ENCODE data around the gene DOCK8.
"Not testable (repeated sequence)": the region's sequence is repeated elsewhere in the genome, so short reads cannot be mapped to it uniquely, and the experiment has no call there.

The DOCK8 gene

DNA sequence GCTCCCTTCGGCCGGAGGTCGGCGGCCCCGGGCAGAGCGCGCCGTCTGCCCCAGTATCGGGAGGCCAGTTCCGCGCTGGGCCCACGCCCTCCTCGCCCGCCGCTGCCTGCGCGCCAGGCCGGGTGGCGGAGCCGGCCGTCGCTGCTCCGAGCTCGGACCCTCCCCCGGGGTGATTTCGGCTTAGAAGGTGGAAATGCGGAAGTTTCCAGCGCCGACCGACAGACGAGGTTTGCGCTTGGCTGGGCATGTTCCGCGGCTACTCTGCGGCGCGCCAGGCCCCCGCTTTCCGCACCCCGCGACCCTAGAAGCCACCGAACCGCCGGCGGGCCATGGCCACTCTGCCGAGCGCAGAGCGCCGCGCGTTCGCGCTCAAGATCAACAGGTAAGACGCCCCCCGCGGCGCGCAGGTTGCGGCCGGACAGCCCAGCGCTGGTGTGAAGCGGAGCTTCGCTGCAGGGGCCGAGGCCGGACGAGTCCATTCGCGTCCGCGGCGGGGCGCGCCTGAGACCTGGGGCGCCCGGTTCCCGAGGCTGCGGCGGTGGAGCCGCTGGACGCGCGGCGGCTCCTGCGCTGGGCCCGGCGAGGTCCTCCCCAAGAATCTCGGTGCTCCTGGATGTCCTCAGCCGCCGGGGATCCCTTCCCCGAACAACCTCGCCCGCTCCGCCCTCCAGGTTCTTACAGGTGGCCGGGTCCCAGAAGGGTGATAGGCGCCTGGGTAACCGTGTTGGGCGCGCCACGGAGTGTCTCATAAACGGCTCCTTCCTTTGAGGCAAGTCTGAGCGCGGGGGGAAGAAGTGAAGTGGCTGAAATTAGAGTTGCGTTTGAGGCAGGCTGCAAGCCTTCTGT lies at the start of gene DOCK8:
Gene DOCK8, plus strand, starts transcription at position 218 of the 846 bp plus-strand sequence. Its CDS starts 112 bp downstream, at position 330.
- DNase-seq = peak; percentile 75

DNA sequence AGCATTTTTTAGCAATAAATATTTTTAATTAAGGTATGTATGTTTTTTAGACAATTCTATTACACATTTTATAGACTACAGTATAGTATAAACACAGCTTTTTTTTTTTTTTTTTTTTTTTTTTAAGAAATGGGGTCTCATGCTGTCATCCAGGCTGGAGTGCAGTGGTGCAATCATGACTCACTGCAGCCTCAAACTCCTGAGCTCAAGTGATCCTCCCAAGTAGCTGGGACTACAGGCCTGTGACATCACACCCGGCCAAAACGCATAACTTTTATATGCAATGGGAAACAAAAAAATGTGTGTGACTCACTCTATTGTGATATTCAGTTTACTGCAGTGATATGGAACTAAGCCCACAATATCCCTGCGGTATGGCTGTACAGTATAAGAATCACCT lies 44.9 kb upstream of the DOCK8 start:
- not testable (repeated sequence) for DNase-seq

DNA sequence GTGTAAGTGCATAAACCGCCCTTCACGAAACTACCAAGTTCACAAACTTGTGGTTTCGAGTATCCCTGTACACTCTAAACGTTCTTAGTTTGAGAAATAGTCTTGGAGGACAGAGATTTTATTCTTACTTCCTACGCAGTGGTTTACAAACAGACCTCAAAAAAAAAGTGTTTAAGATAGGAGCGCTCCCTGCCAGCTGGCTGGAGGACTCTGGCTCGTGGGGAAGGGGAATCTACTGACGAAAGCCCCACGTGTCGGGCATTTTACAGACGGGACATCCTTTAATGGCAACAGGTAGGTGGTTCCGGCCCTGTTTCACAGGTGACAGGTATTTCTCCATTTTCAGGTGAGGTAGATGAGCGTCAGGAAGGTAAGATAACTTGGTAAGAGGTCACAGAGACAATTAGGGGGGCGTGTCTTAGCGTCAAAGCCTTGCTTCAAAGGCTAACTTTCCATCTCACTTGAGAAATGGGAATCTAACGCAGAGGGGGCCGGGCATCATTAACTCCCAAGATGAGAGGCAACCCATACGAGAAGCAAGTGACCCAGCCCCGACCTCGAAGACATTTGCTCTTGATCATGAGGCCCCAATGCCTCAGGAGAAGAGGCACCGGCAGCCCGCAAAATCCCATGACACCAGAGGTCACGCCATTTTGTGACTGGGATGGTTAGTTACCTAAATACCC lies 36.4 kb upstream of the DOCK8 start:
- DNase-seq = not testable (repeated sequence)

DNA sequence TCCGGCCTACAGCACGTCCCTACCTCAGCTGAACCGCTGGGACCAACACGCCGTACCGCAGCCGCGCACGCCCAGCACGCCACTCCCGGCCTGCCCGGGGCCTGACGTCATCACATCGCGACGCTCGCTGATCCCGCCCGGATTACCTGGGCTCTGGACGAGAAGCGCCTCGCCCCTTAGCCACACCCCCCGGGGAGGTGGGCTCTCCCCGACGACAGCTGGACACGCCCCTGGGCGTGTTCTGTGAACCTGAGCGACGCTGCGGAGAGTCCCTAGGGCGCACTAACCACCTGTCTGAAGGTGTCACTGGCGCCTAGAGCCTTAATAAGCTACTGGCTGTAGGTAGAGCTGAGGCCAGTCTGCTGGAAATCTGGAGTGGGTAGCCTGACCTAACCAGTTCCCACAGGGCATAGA lies 35.7 kb upstream of the DOCK8 start, which contains the start of gene ZNG1A:
Gene ZNG1A, minus strand, starts transcription at position 87 of the 414 bp plus-strand sequence. CDS start 87 bp downstream, outside the sequence.
- DNase-seq = peak; percentile 71

DNA sequence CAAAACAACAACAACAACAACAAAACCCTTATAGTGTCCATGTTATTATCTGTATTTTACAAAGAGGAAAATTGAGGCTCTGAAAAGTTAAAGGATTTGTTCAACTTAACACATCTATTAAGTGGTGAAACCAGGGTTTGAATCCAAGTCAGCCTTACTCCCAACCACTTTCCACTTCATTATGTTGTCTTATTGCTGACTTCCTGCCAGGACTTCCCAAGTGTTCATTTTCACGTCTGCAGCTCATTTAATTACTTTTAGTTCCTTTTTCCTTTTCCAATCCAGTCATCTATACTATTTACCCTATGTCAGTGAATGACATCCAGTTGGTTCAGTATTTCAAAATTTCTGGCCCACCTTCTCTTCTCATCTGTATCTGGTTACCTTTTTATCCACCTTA lies 15.1 kb upstream of the DOCK8 start:
- not testable (repeated sequence) for DNase-seq

DNA sequence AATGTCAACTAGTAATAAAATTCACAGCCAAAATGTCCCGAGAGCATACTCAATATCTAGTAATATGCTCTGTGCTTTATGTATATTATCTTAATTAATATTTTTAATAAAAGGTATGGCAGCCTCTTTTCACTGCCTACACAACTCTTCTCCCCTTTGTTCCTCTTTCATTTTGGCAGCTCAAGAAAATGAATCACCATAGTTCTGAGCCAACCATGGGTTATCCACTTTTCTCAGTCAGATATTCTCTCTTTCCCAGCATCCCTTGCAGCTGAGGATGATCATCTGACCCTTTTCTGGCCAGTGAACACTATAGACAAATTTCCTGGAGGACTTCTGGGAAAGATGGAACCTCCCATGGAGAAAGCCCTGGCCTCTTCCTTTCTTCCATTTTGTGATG lies 8.2 kb upstream of the DOCK8 start:
- no peak for DNase-seq

DNA sequence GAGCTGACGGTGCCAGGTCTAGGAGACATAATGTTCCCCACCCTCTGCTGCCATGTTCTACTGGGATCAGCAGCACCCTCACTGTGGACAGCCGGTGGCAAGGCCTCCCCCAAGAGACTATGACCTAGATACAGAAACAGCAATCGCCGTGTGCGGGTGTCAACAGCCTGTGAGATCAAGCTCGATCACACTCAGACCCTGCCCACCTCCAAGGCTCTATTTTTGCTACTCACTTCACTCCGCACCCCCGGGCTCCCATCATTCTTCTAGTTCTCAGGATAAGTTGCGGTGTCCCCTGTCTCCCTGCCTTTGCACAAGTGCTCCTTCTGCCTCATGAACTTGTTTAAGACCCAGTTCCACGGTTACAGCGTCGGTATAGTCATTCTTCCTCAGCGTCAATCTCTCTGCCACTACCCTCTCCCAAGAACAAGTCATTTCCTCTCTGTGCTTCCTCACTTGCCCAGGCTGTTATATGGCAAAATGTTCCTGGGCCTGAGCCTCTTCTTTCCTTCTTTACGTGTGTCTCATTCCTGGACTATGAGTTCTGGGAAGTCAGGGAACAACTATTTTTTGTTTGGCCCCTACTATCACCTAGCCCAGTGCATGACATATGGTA lies 5.4 kb upstream of the DOCK8 start:
- DNase-seq = no peak

DNA sequence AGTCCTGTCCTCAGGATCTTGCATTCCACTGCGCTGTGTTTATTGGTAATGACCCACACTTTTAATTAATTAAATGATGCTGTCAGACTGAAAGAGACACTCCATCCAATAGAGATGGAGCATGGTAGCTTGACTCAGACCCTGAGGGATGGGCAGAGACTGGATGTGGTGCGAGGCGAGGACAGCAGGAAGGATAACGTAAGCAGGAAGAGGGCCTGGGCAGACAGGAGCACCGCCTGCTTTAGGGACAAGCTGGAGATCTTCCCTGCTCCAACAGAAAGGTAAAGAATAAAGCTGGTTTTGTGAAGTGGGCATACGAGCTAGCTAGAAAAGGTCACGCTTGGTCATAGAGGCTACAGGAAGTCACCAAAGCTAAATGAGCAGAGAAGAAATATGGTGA lies 3.6 kb upstream of the DOCK8 start:
- DNase-seq = no peak

DNA sequence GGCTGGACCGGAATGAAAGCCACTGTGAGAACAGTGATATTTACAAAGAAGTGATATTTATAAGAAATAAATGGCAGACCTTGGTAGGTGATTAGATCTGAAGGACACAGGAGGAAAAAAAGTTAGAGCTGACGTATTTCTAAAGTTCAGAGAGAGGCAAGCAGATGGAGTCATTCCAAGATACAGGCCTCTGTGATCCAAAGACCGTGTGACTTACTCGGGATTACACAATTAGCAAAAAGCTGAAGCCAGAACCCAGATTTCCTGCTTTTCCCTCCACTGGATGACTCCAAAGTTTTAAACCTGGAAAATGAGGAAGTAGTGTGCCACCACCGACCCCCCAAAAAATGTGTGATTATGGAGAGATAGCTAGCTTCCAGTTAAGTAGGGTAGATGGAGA lies 3.1 kb upstream of the DOCK8 start:
- DNase-seq = no peak

DNA sequence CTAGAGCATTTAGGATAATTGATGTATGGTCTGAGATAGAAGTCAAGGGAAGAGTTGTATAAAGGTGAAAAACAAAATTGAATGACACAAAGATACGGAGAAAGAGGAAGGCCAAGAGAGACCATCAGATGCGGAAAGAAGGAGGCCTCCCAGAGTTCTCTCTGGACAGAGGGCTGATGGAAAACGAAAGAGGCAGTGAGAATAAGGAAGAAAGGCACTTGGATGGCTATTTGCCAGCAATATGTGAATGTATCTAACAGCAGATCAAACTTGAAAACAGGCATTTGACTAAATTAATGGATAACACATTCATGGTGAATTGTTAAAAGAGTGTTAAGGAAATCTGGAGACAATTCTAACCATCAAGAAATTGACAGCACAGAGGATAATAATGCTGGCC lies 2.4 kb upstream of the DOCK8 start:
- DNase-seq = no peak

DNA sequence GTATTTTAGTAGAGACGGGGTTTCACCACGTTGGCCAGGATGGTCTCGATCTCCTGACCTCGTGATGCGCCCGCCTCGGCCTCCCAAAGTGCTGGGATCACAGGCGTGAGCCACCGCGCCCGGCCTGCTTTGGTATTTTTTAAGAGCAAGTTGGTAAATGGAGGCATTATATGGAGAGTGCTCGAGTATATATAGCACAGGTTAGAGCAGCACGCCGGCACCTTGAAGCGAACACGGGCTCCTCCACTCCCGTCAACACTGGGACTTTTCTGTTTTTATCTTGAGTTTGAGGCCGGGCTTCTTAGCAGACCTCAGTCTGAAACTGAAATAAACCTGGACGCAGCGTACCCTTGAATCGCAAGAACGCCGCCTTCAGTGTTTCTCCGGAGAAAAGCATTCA lies 764 bp upstream of the DOCK8 start:
- DNase-seq = not testable (repeated sequence)

DNA sequence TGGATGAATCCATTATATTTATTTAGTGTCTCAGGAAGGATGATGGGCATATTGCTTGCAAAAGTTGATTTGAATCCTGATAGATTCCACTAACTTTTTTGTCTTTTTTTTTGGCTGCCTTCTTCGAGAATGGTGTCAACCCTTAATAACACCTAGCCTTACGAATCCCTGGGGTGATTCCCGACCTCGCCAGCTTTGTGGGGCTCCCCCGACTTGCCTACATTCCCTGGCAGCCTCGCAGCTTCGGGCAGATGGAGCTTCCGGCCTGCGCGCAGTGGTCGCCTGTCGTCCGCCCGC lies 366 bp upstream of the DOCK8 start:
- DNase-seq = no peak

DNA sequence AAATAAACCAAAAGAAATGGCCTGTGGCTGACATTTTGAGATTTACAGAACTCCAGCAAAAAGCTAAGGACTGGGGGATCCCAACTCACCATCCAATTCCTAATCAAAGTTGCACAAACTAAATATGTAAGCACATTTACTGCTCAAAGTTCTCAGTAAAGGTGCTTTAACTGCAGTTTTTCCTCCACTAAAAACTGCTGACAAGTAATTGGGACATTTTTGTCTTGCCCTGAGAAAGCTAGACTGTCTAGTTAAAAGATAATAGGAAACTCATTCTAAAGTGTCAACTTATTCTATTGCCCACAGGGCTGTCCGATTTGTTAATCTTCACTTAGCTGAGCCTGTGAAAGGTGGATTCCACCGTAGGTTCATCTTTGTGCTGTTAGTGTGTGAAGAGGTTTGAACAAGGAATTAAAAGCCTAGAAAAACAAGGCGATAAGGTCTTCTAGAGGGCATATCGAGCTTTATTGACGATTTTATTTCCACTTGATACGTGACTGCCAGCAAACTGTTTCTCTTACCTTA lies 1.0 kb downstream of the DOCK8 start:
- DNase-seq = no peak

DNA sequence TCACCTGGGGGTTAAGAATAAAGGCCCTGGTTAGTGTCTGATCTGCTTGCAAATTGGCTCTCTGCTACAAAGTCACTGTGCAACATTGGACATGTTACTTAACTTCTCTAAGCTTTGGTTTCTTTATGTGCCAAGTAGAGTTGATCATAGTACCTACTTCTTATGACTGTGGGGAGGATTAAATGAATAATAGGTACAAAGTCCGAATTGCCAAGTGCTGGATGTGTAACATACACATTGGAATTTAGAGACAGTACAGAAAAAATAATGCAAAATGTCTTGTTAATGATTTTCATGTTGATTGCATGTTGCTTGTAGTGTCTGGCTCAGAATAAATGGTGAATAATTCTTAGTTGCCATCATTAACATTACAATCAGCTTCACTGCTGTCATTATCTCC lies 2.2 kb downstream of the DOCK8 start:
- DNase-seq = no peak

DNA sequence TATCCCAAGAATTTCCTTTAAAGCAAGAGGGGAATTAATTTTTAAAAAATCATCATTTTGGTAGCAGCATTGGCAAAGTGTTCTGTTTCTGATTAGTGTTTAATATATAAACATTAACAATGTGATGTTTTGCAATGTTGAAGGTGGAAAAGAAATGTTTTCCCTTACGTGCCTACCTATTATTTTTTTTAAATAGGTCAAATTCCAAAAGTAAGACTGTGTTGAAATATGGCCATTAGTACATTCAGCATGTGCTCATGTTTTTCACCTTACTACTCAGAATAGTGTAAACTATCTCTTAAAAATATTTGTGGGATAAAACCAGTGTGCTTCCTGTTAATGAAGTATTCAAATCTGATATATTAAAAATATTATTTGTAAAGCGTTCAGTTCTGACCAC lies 3.3 kb downstream of the DOCK8 start:
- no peak for DNase-seq

DNA sequence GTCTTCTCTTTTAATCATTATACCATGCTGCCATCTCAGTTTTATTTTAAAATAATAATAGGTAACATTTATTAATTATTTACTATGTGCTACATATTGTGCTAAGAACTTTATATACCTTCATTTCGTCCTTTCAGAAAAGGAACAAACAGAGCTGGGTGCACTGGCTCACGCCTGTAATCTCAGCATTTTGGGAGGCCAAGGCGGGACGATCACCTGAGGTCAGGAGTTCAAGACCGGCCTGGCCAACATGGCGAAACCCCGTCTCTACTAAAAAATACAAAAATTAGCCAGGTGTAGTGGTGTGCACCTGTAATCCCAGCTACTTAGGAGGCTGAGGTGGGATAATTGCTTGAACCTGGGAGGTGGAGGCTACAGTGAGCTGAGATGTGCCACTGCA lies 4.4 kb downstream of the DOCK8 start:
- not testable (repeated sequence) for DNase-seq

DNA sequence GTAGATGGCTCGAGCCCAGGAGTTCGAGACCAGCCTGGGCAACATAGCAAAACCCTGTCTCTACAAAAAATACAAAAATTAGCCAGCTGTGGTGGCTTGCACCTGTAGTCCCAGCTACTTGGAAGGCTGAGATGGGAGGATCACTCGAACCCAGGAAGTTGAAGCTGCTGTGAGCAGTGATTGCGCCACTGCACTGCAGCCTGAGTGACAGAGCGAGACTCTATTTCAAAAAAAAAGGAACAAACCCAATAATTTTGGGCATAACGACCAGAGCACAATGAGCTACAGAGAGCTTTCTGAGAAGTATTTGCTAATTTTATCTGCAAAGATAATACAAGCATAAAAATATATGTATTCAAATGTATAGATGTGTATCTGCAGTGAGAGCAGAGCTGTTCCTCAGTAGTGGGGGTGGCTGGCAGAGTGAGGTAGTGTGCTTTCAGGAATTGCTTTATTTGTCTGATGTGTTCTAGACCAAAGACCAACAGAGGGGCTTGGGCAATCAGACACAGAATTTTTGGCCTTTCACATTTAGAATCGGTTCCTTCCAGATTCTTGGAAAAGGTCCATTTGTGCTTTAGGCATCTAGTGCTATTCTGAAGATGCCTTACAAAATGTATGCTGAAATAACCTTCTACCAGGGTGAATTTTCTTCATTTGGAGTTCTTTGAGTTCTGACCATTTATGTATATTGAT lies 5.2 kb downstream of the DOCK8 start:
- DNase-seq = no peak

DNA sequence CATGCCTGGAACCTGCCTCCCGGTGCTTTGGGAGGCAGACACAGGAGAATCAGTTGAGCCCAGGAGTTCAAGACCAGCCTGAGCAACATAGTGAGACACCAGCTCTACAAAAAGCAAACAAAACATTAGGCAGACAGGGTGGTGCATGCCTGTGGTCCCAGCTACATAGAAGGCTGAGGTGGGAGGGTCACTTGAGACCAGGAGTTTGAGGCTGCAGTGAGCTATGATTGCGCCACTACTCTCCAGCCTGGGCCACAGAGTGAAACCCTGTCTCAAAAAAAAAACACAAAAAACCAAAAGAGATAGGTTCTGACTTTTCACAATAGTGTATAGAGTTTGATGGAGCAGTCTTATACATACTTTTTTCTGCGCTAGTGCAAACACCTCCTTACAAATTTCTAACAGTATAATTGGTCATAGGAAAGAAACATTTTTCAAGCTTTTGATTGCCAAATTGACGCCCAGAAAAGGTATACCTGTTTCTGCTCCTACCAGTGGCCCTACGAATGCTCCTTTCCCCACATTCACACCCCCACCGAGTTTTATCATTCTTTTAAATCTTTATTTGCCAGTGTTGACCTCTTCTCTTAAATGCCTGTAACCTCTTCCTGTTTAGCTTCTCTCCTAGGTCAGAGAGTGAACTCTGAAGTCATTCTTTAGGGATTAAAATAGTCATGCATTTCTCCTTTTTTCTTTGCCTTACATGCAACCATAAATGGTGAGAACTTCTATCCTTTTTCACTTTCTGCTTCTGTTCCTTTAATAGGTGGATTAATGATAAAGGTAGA lies 7.5 kb downstream of the DOCK8 start:
- DNase-seq = no peak

DNA sequence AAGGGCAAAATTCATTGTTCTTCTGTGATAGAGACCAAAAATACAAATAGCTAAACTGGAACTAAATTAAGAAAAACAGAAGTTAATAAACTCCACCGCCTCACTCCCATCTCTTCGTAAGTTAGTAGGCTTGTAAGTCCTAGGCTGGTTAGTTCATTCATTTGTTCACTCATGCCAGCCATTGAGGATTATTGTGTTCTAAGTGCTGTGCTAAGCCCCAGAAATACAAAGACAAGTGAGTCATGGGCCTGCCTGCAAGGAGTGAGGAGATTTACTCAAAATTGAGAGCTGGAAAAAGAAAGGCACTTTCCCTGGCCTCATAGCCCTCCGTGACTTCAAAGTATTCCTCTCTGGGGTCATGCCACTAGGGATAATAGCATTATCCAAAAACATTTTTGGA lies 8.5 kb downstream of the DOCK8 start:
- no peak for DNase-seq

DNA sequence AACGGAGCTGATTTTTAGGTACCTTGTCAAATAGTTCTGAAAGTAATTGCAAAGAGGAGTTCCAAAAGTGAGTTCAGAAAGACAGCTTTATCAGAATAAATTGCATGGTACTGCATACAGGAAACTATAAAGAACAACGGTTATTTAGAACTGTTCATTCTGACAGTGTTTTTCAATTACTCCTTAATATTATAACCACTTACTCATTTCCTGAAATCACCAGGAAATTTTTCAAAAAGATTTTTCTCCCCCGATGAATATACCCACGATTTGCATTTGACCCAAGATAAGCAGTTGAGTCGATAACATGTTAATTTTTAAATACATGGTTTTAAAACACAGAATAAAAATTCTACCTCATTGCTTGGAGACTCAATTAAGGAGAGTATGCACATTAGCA lies 9.4 kb downstream of the DOCK8 start:
- no peak for DNase-seq

DNA sequence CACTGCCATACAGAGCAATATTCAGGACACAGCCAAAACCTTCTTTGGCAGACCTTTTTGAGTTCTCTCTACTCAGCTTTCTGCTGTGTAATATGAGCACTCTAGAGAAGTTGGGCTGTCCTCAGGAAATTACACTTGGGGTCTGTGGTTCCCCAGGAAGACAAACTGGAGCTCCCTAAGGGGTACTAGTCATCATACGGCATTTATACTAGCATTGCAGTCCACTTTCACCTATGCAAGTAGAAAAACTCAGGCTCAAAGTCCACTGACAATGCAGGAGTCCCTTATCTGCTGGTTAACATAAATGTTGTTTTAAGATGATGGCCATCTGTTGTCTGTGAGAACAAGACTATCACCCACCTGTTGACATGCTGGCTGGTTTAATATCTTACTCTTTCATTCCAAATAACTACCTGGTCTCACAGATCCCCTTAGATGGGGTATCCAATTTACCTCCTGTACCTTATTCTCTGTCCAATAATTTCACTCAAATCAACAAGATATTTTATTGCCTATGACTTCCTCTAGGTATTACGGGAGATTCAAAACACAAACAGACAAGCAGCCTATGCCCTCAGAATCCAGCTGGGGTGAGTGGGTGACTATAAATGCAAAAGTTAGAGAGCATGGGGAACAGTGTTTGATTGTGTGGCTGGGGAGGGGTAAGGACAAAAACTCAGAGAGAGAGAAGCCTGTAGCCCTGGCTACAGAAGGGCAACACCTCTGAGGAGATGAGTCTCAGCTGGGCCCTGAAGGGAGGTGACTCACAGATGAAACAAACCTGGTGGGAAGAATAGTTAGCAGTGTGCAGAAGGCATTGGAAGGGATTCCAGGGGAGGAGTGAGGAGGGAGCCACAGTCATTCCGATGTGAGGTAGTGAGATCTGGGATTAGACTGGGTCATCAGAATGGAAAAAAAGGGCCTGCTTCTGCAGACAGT lies 10.2 kb downstream of the DOCK8 start:
- DNase-seq = no peak
